Natural killer cell (primary cell): ENCODE data around the gene ZNF420. TPM values are rescaled to one million over a fixed set of nuclear protein-coding genes. Genes with fewer than 3 reads are reported as not detected.

Source experiments
- ATAC-seq, 3 donors: fragments of 150-1000 bp in 2 of 3; fragments of 200-7000 bp in 1 of 3; cut with Tn5 transposase; 1 replicate in 1 of 3; 2 replicates in 2 of 3; pipeline ENCODE4 v1.10.0; 2021; ENCODE audit warnings: mild to moderate bottlenecking in 2 of 3, moderate library complexity in 2 of 3
- DNase-seq, 2 donors: peaks; one replicate each; pipeline versions ENCODE4 v3.0.0 to v3.0.0-alpha.2; 2013 to 2021; ENCODE audit warnings: mixed read lengths in 1 of 2
- H3K27ac ChIP-seq: one replicate; pipeline ENCODE4 v1.5.1; 2013; ENCODE audit warnings: mild to moderate bottlenecking, low read length
- H3K27me3 ChIP-seq: one replicate; pipeline ENCODE4 v1.6.1; 2013; ENCODE audit warnings: low read length; ENCODE audit not compliant: control insufficient read depth, insufficient read depth
- H3K36me3 ChIP-seq: one replicate; pipeline ENCODE4 v1.6.1; 2013; ENCODE audit warnings: low read length; ENCODE audit not compliant: control insufficient read depth, insufficient read depth
- H3K4me1 ChIP-seq: one replicate; pipeline ENCODE4 v1.6.1; 2013; ENCODE audit warnings: low read length; ENCODE audit not compliant: control insufficient read depth, insufficient read depth
- H3K4me3 ChIP-seq: one replicate; pipeline ENCODE4 v1.5.1; 2013; ENCODE audit warnings: low read length
- H3K9me3 ChIP-seq: one replicate; pipeline ENCODE4 v1.6.1; 2013; ENCODE audit warnings: low read length; ENCODE audit not compliant: control insufficient read depth, insufficient read depth
- H3K27ac Mint-ChIP-seq, 2 donors: one replicate each; pipeline ENCODE4 v1.8.0; 2022; ENCODE audit warnings: mild to moderate bottlenecking in 2 of 2, mixed read lengths in 2 of 2, moderate library complexity in 1 of 2
- H3K27me3 Mint-ChIP-seq, 2 donors: one replicate each; pipeline ENCODE4 v1.8.0; 2022; ENCODE audit warnings: low read depth in 2 of 2, mixed read lengths in 2 of 2
- H3K36me3 Mint-ChIP-seq: one replicate; pipeline ENCODE4 v1.8.0; 2022; ENCODE audit warnings: mixed read lengths
- H3K4me1 Mint-ChIP-seq, 2 donors: one replicate each; pipeline ENCODE4 v1.8.0; 2022; ENCODE audit warnings: mixed read lengths in 2 of 2
- H3K4me3 Mint-ChIP-seq: one replicate; pipeline ENCODE4 v1.8.0; 2022; ENCODE audit warnings: mild to moderate bottlenecking, moderate library complexity, mixed read lengths
- H3K9me3 Mint-ChIP-seq, 2 donors: one replicate each; pipeline ENCODE4 v1.8.0; 2022; ENCODE audit warnings: mixed read lengths in 2 of 2
- CTCF ChIP-seq: fragments of 200-600 bp; IDR thresholded peaks from one replicate; pipeline ENCODE4 v1.8.0; 2022; ENCODE audit warnings: antibody characterized with exemption
- WGBS: methylation state at CpG from one replicate; pipeline ENCODE4 v1.1.7; 2013; ENCODE audit warnings: missing lambda C conversion rate; ENCODE audit not compliant: insufficient coverage; 5-methylcytosine and 5-hydroxymethylcytosine counted together
- intact Hi-C: fragments of 100-400 bp; cut with micrococcal nuclease; formaldehyde crosslinking; loops from one replicate; pipeline ENCODE4 v1.14.2; 2022
- total RNA-seq, 4 donors: library from RNA; stranded (reverse); fragments of 120-200 nt in 1 of 4; gene quantifications; one replicate each; pipeline versions ENCODE4 v1.2.3 to v1.2.4, GENCODE V29; 2013 to 2022

The ZNF420 gene
- total RNA-seq, 3 donors from 2014 or later (not counting 1 experiment from before 2014, with no cell fraction given), result 6.4 to 15.6 (median 10.2) TPM

GRCh38 chr19:37079238-37079637 is 1.0 kb downstream of the ZNF420 start:
- intact Hi-C loops, result loop anchor here (2.0 kb wide), 4 partner anchors 132 to 306 kb away; partner anchors contain the start of genes ZNF527, ZNF568, ZNF585B and ZNF829
- Mint-ChIP-seq H3K4me1 (peaks cover 32 to 37% of the 10 kb centered on the region in 2 donors), H3K9me3 (peaks cover 2 to 6% of the 10 kb centered on the region in 2 donors), H3K4me3 (peak overlapping the region; percentile 100), H3K27ac (peak overlapping the region; percentile 96 to 97), H3K36me3 (peaks cover 11% of the 10 kb centered on the region), H3K27me3 (no peaks in the 10 kb centered on the region)
- H3K36me3 ChIP-seq, result peaks cover 5% of the 10 kb centered on the region
- H3K9me3 ChIP-seq, result peaks cover 8% of the 10 kb centered on the region
- DNase-seq (peak in 1 of 2 donors; percentile 4), ATAC-seq (no peak)
- H3K4me3 ChIP-seq, result no peak overlapping the region
- peaks cover 8% of the 10 kb centered on the region for H3K4me1 ChIP-seq
- no peaks in the 10 kb centered on the region for H3K27me3 ChIP-seq
- 94% methylated on average over 4 of the region's 4 CpGs for WGBS
- no peak overlapping the region for H3K27ac ChIP-seq
- no peak for TF ChIP-seq CTCF

GRCh38 chr19:37082307-37082706 is 4.1 kb downstream of the ZNF420 start:
- Mint-ChIP-seq H3K27me3 (no peaks in the 10 kb centered on the region), H3K4me3 (no peak overlapping the region), H3K27ac (no peak overlapping the region), H3K4me1 (peaks cover 32 to 40% of the 10 kb centered on the region in 2 donors), H3K9me3 (peaks cover 4 to 14% of the 10 kb centered on the region in 2 donors), H3K36me3 (peaks cover 37% of the 10 kb centered on the region)
- no peak overlapping the region for H3K4me3 ChIP-seq
- no peak for ATAC-seq
- TF ChIP-seq CTCF, result no peak
- peaks cover 8% of the 10 kb centered on the region for H3K4me1 ChIP-seq
- peaks cover 17% of the 10 kb centered on the region for H3K9me3 ChIP-seq
- H3K27ac ChIP-seq, result no peak overlapping the region
- H3K27me3 ChIP-seq, result no peaks in the 10 kb centered on the region
- intact Hi-C loops, result no loop called here
- no peak for DNase-seq
- peaks cover 5% of the 10 kb centered on the region for H3K36me3 ChIP-seq
- 91% methylated on average over 2 of the region's 2 CpGs for WGBS

- WGBS, result no CpG with 5 or more reads among the region's 1 CpG
- Histone ChIP-seq H3K4me1 (no peaks in the 10 kb centered on the region), H3K36me3 (peaks cover 31% of the 10 kb centered on the region), H3K27me3 (no peaks in the 10 kb centered on the region), H3K9me3 (peaks cover 18% of the 10 kb centered on the region), H3K27ac (no peak overlapping the region), H3K4me3 (no peak overlapping the region)
- Mint-ChIP-seq H3K4me3 (no peak overlapping the region), H3K4me1 (peaks cover 4 to 9% of the 10 kb centered on the region in 2 donors), H3K27ac (no peak overlapping the region), H3K36me3 (peaks cover 50% of the 10 kb centered on the region), H3K27me3 (no peaks in the 10 kb centered on the region), H3K9me3 (peaks cover 4 to 17% of the 10 kb centered on the region in 2 donors)
- intact Hi-C loops, result no loop called here
- no peak for TF ChIP-seq CTCF
- ATAC-seq, result no peak
- DNase-seq, result no peak
Measured at GRCh38 chr19:37087110-37087509, 8.9 kb downstream of the ZNF420 start.

GRCh38 chr19:37095859-37096258 is 17.6 kb downstream of the ZNF420 start:
- Mint-ChIP-seq H3K27ac (no peak overlapping the region), H3K27me3 (no peaks in the 10 kb centered on the region), H3K36me3 (peaks cover 61% of the 10 kb centered on the region), H3K9me3 (peaks cover 14 to 21% of the 10 kb centered on the region in 2 donors), H3K4me1 (peaks cover 0 to 4% of the 10 kb centered on the region in 2 donors), H3K4me3 (no peak overlapping the region)
- no peak overlapping the region for H3K4me3 ChIP-seq
- intact Hi-C loops, result no loop called here
- DNase-seq (no peak), ATAC-seq (no peak)
- peaks cover 26% of the 10 kb centered on the region for H3K9me3 ChIP-seq
- no peaks in the 10 kb centered on the region for H3K27me3 ChIP-seq
- H3K27ac ChIP-seq, result no peak overlapping the region
- peaks cover 69% of the 10 kb centered on the region for H3K36me3 ChIP-seq
- TF ChIP-seq CTCF, result no peak
- no peaks in the 10 kb centered on the region for H3K4me1 ChIP-seq
- whole genome bisulfite sequencing, result no CpG with 5 or more reads among the region's 1 CpG
